PC-3 (cell line): ENCODE measurements around the gene GNB5.

Experiments
- CTCF ChIP-seq: fragments of 300-600 bp; sonication (generic); conservative IDR thresholded peaks from 2 replicates; pipeline ENCODE4 v1.5.1; 2017; ENCODE audit warnings: antibody characterized with exemption, low read depth, mild to moderate bottlenecking, low read length
- EZH2phosphoT487 ChIP-seq: fragments of 300-600 bp; sonication (generic); IDR thresholded peaks from 2 replicates; pipeline ENCODE4 v1.6.1; 2018; ENCODE audit warnings: mild to moderate bottlenecking, antibody characterized with exemption, low read length, borderline replicate concordance

GRCh38 chr15:52076889-52077781 lies 114.1 kb downstream of the GNB5 start:
- TF ChIP-seq CTCF (no peak), EZH2phosphoT487 (no peak)
